ENCODE data around the gene MRPS14.

MRPS14 gene

GRCh38 chr1:174982971-174983689, 40.1 kb downstream of the MRPS14 start:
- DNase-seq: peak; percentile 65

- DNase-seq: peak; percentile 49
Measured at GRCh38 chr1:174976436-174977108, 46.7 kb downstream of the MRPS14 start.

- no peak for DNase-seq
Measured at GRCh38 chr1:174975764-174976163, 47.5 kb downstream of the MRPS14 start.

- DNase-seq: no peak
Measured at GRCh38 chr1:174974711-174975119, 48.5 kb downstream of the MRPS14 start.

GRCh38 chr1:174971902-174972301, 51.3 kb downstream of the MRPS14 start:
- DNase-seq: no peak

- no peak for DNase-seq
Measured at GRCh38 chr1:174971466-174971865, 51.8 kb downstream of the MRPS14 start.

GRCh38 chr1:174969977-174970376, 53.2 kb downstream of the MRPS14 start:
- DNase-seq: peak; percentile 68

- DNase-seq: peak; percentile 82
Measured at GRCh38 chr1:174968750-174969244, 54.4 kb downstream of the MRPS14 start.

GRCh38 chr1:174967845-174968705, 55.1 kb downstream of the MRPS14 start:
- DNase-seq: peak; percentile 39

- DNase-seq: no peak
Measured at GRCh38 chr1:174966008-174966572, 57.1 kb downstream of the MRPS14 start.

GRCh38 chr1:174965362-174966007, 57.7 kb downstream of the MRPS14 start:
- DNase-seq: no peak

- DNase-seq: no peak
Measured at GRCh38 chr1:174964972-174965361, 58.3 kb downstream of the MRPS14 start.

- DNase-seq: peak; percentile 78
Measured at GRCh38 chr1:174964261-174964971, 58.8 kb downstream of the MRPS14 start.

- DNase-seq: no peak
Measured at GRCh38 chr1:174963529-174964125, 59.6 kb downstream of the MRPS14 start.

All from activated CD4-positive, alpha-beta T cell treated with anti-CD3 and anti-CD28 coated beads, Interleukin-2, Interleukin-6, amounts not matched to agents 100 ng/mL and 50 ng/mL, durations not matched to agents 16 hours and 8 hours (primary cell).